Right kidney (tissue), 9 donors: Measurements from ENCODE around the gene RASSF8.

Experiments
- DNase-seq: peaks from one replicate; pipeline ENCODE4 v3.0.0-alpha.2; 2016
- long read RNA-seq, 8 donors: transcript quantifications; one replicate each; lab custom pipeline, GENCODE V29; 2026

The RASSF8 gene, protein sequence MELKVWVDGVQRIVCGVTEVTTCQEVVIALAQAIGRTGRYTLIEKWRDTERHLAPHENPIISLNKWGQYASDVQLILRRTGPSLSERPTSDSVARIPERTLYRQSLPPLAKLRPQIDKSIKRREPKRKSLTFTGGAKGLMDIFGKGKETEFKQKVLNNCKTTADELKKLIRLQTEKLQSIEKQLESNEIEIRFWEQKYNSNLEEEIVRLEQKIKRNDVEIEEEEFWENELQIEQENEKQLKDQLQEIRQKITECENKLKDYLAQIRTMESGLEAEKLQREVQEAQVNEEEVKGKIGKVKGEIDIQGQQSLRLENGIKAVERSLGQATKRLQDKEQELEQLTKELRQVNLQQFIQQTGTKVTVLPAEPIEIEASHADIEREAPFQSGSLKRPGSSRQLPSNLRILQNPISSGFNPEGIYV
- long read RNA-seq, donor 1, full-length matches to known transcripts, result 6 of 18 reads
- long read RNA-seq, donor 1, partial matches to known transcripts, result 5 of 18 reads
- long read RNA-seq, donor 1, other reads (novel, unspliced or antisense), result 7 of 18 reads
- long read RNA-seq, donor 2, partial matches to known transcripts, result 0 of 1 reads
- long read RNA-seq, donor 2, other reads (novel, unspliced or antisense), result 0 of 1 reads
- long read RNA-seq, donor 3, full-length matches to known transcripts, result 1 of 1 reads
- long read RNA-seq, donor 3, partial matches to known transcripts, result 0 of 1 reads
- long read RNA-seq, donor 3, other reads (novel, unspliced or antisense), result 0 of 1 reads
- long read RNA-seq, donor 4, full-length matches to known transcripts, result 4 of 16 reads
- long read RNA-seq, donor 4, partial matches to known transcripts, result 12 of 16 reads
- long read RNA-seq, donor 4, other reads (novel, unspliced or antisense), result 0 of 16 reads
- long read RNA-seq, donor 5, full-length matches to known transcripts, result 4 of 4 reads
- long read RNA-seq, donor 5, partial matches to known transcripts, result 0 of 4 reads
- long read RNA-seq, donor 5, other reads (novel, unspliced or antisense), result 0 of 4 reads
- long read RNA-seq, donor 6, partial matches to known transcripts, result 5 of 7 reads
- long read RNA-seq, donor 6, other reads (novel, unspliced or antisense), result 0 of 7 reads
- long read RNA-seq, donor 7, full-length matches to known transcripts, result 4 of 33 reads
- long read RNA-seq, donor 7, partial matches to known transcripts, result 24 of 33 reads
- long read RNA-seq, donor 7, other reads (novel, unspliced or antisense), result 5 of 33 reads
- long read RNA-seq, donor 8, full-length matches to known transcripts, result 1 of 8 reads
- long read RNA-seq, donor 8, partial matches to known transcripts, result 7 of 8 reads
- long read RNA-seq, donor 8, other reads (novel, unspliced or antisense), result 0 of 8 reads

DNA sequence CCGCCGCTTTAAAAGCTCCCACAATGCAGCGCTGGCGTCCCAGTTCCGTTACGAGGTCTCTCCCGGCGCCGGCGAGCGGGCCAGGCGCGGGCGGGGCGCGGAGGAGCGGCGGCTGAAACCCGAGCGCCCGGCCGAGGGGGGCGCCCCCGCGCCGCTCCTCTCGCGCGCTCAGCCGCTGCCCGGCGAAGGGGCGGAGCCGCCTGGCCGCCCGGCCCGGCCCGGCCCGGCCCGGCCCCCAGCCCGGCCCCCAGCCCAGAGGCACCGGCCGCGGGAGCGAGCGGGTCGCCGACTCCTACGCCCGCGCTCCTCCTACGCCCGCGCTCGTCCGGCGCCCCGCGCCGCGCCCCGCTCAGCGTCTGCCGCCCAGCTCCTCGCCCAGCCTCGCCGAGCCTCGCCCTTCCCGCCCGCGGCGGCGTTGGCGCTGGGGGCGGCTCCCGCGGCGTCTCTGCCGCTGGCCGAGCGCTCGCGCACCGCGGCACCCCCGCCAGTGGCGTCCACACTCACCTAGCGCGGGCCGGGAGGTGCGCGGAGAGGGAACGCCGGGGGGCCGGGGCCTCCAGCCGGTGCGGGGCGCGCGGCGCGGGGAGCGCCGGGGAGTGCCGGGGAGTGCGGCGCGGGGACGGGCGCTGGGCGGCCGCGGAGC lies at the start of gene RASSF8:
Gene RASSF8, plus strand, starts transcription at position 255 of the 643 bp plus-strand sequence. CDS start 96,662 bp downstream, outside the sequence.
- DNase-seq, result no peak

- no peak for DNase-seq
Measured at GRCh38 chr12:25914551-25914950, 43.9 kb upstream of the RASSF8 start.

- DNase-seq, result no peak
Measured at GRCh38 chr12:25924491-25925001, 33.9 kb upstream of the RASSF8 start.

DNA sequence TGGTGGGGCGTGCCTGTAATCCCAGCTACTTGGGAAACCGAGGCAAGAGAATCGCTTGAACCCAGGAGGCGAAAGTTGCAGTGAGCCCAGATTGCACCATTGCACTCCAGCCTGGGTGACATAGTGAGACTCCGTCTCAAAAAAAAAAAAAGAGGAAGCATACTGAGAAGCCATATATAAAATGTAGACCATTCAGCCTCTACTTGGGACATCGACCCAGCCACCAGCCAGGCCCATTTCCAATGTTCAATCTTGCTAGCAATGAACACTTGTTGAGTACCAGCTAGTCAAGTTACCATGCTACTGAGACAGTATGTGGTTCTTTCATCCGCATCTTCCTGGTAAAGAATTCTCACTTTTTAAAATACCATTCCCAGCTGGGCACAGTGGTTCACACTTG lies 33.4 kb upstream of the RASSF8 start:
- DNase-seq, result no peak

DNA sequence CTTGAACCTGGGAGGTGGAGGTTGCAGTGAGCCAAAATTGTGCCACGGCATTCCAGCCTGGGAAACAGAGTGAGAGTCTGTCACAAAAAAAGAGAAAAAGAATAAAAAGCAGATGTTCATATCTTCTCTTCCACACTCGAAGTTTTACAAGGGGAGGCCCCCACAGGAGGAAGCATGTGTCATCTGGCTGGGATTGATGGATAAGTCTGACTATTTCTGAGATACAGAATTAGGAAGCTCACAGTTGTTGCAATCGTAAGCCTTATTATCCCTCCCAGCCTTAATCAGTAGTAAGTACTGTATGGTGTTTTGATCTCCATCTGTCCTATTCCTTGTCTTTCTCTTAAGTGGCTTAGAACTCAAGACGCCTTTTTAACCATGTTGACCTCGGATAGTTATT lies 31.9 kb upstream of the RASSF8 start:
- no peak for DNase-seq

GRCh38 chr12:25929142-25929541 lies 29.3 kb upstream of the RASSF8 start:
- no peak for DNase-seq

DNA sequence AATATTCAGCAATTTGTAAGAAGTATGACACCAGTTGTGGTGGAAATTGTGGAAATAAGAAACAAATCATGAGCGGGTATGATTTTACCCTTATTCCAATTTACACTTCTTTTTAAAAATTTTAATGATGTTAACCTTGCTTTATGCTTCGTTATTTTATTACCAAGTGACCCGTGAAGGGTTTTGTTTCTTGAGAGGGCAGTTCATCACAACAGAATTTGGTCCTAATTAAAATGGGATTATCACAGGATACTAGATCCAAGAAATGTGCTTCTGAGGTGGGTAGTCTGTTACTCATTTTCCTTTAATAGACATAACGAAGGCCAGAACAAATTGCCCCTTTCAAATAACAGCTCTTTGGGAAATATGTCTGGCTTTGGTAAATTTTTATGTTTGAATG lies 25.5 kb upstream of the RASSF8 start:
- DNase-seq, result no peak

DNA sequence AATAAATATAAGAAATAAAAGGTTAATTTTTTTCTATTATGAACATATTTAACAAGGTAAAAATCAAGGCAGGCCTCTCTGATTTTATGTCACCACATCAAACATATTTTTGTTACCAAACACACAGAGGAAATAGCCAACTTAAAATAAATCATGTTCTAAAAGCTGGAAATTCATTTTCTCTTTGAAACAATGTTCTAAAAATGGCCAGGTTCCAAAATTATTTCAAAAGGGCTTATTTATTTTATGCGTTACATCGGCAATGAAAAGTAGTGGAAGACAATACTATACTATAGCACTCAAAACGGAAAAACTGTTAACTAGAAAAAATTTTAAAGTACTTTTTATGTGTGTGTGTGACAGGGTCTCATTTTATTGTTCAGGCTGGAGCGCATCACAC lies 24.0 kb upstream of the RASSF8 start:
- no peak for DNase-seq

GRCh38 chr12:25935355-25936144 lies 22.9 kb upstream of the RASSF8 start:
- peak; percentile 41 for DNase-seq

- no peak for DNase-seq
Measured at GRCh38 chr12:25937096-25937495, 21.4 kb upstream of the RASSF8 start.

DNA sequence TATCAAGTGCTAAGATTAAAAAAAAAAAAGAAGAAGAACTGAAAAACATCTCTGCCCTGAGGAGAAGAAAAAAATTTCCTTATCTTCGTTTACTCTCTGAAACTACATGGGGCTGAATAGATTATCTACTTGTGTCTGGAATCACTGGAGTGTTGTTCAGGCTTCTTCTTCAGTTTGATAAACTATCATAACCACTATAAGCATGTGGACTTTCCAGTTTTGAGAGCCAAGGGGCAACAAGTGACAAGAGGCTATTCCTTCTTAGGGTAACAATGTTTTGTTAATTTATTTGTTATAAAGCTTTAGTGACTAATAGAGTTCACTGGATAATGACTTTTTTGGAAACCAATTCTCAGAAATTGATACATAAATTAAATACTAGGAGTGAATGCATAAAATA lies 19.9 kb upstream of the RASSF8 start:
- no peak for DNase-seq

GRCh38 chr12:25939606-25940005 lies 18.9 kb upstream of the RASSF8 start:
- no peak for DNase-seq

GRCh38 chr12:25940886-25941285 lies 17.6 kb upstream of the RASSF8 start:
- DNase-seq, result no peak

DNA sequence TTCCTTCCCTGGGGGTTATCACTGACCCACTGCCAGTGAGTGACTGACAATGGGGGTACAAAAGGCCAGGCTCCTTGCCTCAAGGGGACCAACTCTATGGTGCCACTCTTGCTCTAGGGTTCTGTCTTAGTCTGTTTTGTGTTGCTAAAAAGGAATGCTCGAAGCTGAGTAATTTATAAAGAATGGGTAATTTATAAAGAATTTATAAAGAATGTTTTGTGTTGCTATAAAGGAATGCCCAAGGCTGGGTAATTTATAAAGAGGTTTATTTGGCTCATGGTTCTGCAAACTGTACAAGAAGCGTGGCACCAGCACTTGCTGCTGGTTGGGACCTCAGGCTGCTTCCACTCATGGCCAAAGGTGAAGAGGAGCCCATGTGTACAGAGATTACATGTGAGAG lies 15.8 kb upstream of the RASSF8 start:
- no peak for DNase-seq

DNA sequence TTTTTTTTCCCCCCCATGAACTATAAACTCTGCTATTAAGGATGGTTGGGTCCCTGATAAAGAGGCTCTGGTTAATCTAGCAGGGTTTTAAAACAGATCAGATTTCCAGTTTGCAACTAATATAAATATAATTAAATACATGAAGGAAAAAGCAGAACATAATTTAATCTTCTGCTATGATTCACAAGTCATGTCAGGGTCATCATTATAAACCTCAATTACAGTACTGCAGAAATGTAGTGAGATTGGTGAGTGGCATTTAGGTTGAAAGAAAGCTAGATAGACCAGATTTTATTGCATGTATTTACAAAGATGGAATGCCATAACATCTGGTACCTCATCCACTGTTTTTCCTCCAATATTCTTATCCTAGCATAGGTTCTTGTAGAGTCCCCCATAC lies 14.5 kb upstream of the RASSF8 start:
- DNase-seq, result no peak

DNA sequence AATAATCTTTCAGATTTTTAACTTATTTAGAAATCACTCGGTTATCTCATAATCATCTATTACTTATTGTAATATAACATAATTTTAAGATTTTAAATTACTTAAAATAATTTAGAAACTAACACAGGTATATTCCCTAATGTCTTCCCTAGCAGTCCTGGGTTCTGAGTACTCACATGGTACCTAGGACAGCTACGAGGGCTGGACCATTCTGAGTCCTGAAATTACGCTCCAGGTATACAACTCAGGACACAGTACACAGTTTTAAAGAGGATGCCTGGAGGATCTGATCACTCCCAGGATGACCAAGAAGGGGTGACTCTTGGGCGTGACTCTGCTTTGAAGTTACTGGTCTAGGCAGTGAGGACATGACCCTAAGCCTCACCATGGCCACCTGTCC lies 9.1 kb upstream of the RASSF8 start:
- no peak for DNase-seq

DNA sequence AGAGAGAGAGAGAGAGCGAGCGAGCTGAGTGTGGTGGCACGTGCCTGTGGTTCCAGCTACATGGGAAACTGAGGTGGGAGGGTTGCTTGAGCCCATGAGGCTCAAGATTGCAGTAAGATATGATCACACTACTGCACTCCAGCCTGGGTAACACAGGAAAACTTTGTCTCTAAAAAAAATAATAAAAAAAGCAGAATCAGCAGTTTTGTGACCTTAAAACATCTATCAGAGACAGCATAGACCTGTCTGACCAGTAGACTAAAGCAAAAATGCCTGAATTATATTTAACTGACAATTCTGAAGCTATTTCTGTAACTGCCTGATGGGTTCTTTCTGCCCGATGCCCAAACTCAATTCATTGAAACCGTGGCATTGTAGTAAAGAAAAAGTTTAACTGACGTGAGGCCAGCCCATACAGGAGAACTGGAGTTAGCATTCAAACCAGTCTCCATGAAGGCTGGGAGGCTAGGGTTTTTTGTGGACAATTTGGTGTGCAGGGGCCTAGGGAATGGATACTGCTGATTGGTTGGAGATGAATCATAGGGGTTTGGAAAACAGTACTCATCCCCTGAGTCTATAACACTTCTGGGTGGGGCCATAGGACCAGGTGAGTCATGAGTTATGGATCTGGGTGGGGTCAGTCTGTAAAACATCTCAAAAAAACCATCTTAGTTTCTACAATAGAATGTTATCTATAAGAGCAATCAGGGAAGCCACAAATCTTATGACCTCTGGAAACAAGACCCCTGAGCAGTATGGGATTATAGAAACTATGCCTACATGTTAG lies 8.0 kb upstream of the RASSF8 start:
- DNase-seq, result no peak

DNA sequence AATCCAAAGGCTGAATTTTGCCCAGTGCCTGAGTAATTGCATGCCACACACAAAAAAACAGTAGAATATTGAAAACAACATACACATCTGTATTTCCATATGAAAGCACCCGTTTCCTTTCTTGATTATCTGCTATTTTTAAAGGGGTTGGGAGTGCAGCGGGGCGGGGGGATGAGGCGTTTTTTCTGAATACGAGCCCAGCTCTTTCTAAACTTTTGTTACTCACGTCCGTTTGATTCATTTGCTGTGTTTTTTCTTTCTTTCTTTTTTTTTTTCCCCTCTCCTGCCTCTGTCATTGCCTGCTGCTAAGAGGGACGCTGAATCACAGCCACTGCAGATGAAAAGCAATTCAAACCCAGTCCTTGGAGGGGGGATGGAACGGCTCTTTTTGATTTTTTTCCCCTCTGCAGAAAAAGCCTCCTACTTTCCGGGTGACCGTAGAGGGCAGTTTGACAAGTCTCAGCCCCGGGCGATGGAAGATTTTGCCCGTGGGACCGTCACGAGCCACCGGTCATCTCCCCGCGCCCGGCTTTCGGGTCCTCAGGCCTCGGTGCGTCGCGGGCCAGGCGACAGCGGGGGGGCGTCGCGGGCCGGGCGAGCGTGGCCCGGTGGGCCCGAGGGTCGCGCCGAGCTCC lies 572 bp upstream of the RASSF8 start:
- peak; percentile 88 for DNase-seq
